HepG2 (cell line): ENCODE results near the gene HARBI1. TPM values are rescaled to one million over a fixed set of nuclear protein-coding genes. Genes with fewer than 3 reads are reported as not detected.
A peak's percentile ranks its signal among the peaks of the same experiment; 100 is the strongest.

Experiments
- BHLHE40 ChIP-seq: IDR thresholded peaks from 2 replicates; pipeline ENCODE4 v1.6.1; 2011; ENCODE audit warnings: low read length, improper control_type of control experiment
- CHD2 ChIP-seq: IDR thresholded peaks from 2 replicates; pipeline ENCODE4 v1.6.1; 2011; ENCODE audit warnings: low read depth, low read length, improper control_type of control experiment
- FOXO1 ChIP-seq: sonication (generic); formaldehyde crosslinking; IDR thresholded peaks from 2 replicates; pipeline ENCODE4 v1.4.0; 2020; ENCODE audit warnings: missing genetic modification reagents
- GATAD1 ChIP-seq: IDR thresholded peaks from 2 replicates; pipeline ENCODE4 v1.6.1; 2016; ENCODE audit warnings: missing genetic modification reagents, missing compliant biosample characterization
- GRHL1 ChIP-seq: sonication (generic); formaldehyde crosslinking; conservative IDR thresholded peaks from 2 replicates; pipeline ENCODE4 v1.8.0; 2022; ENCODE audit warnings: missing genetic modification reagents
- HNRNPL ChIP-seq: fragments of 200-400 bp; formaldehyde crosslinking; IDR thresholded peaks from 2 replicates; pipeline ENCODE4 v1.6.1; 2017; ENCODE audit warnings: mild to moderate bottlenecking, low read depth, low read length
- HOXA3 ChIP-seq: sonication (generic); formaldehyde crosslinking; IDR thresholded peaks from 2 replicates; pipeline ENCODE4 v1.5.0; 2020; ENCODE audit warnings: missing genetic modification reagents
- MXD1 ChIP-seq: sonication (generic); formaldehyde crosslinking; IDR thresholded peaks from 2 replicates; pipeline ENCODE4 v1.4.0; 2020; ENCODE audit warnings: mild to moderate bottlenecking, missing genetic modification reagents
- NFKBIZ ChIP-seq: IDR thresholded peaks from 2 replicates; pipeline ENCODE4 v1.6.1; 2018; ENCODE audit warnings: missing genetic modification reagents, missing compliant biosample characterization
- RERE ChIP-seq: IDR thresholded peaks from 2 replicates; pipeline ENCODE4 v1.6.1; 2016; ENCODE audit warnings: low read depth, missing genetic modification reagents, missing compliant biosample characterization
- TMF1 ChIP-seq: sonication (generic); formaldehyde crosslinking; IDR thresholded peaks from 2 replicates; pipeline ENCODE4 v1.8.1; 2022; ENCODE audit warnings: low read depth, missing genetic modification reagents
- ZBED4 ChIP-seq: sonication (generic); formaldehyde crosslinking; IDR thresholded peaks from 2 replicates; pipeline ENCODE4 v1.4.0; 2020; ENCODE audit warnings: missing genetic modification reagents, borderline replicate concordance
- ZFP41 ChIP-seq: sonication (generic); formaldehyde crosslinking; IDR thresholded peaks from 2 replicates; pipeline ENCODE4 v1.4.0; 2020; ENCODE audit warnings: mild to moderate bottlenecking, missing genetic modification reagents, borderline replicate concordance
- ZFP82 ChIP-seq: sonication (generic); formaldehyde crosslinking; IDR thresholded peaks from 2 replicates; pipeline ENCODE4 v1.5.1; 2020; ENCODE audit warnings: mild to moderate bottlenecking, missing genetic modification reagents, borderline replicate concordance
- ZNF614 ChIP-seq: IDR thresholded peaks from 2 replicates; pipeline ENCODE4 v1.6.1; 2018; ENCODE audit warnings: missing biosample characterization, missing genetic modification reagents, inconsistent platforms, borderline replicate concordance
- polyA plus RNA-seq, 8 experiments: library from polyadenylated mRNA; depleted of rRNA in 3 of 8; stranded (reverse) in 7 of 8; unstranded in 1 of 8; fragments of >200 nt; fragmentation: Illumina TruSeq in 4 of 8; extraction: Trizol in 4 of 8; gene quantifications; 2 replicates each; pipeline versions ENCODE4 v1.2.1 to v1.2.3, GENCODE V29; 2011 to 2016; ENCODE audit warnings: low read depth in 4 of 8, missing spikeins in 1 of 8, mixed read lengths in 1 of 8; ENCODE audit not compliant: insufficient read depth in 1 of 8
- total RNA-seq, 5 experiments: library from RNA; depleted of rRNA; stranded (reverse); fragments of >200 nt; fragmentation: Illumina TruSeq; extraction: Trizol; gene quantifications; 2 replicates each; pipeline ENCODE4 v1.2.3, GENCODE V29; 2016; ENCODE audit warnings: low read depth in 1 of 5

HARBI1 gene
- total and polyA plus RNA-seq, 2 of the 13 experiments (the other 11 are each of a cell fraction or from before 2014, with no cell fraction given), result 2.5 to 4.8 TPM

- no peak for TF ChIP-seq GRHL1
- no peak for TF ChIP-seq RERE
- peak; percentile 25; the same call in 1 of the 2 replicates for TF ChIP-seq ZNF614
- peak; percentile 53; the same call in 1 of the 2 replicates for TF ChIP-seq GATAD1 (CRISPR knock-in tag)
- TF ChIP-seq MXD1 (CRISPR knock-in tag), result no peak
- no peak for TF ChIP-seq ZFP41 (CRISPR knock-in tag)
- TF ChIP-seq HOXA3 (CRISPR knock-in tag), result no peak
- no peak for TF ChIP-seq ZBED4 (CRISPR knock-in tag)
- TF ChIP-seq FOXO1 (CRISPR knock-in tag), result peak; percentile 49; the same call in 1 of the 2 replicates
- TF ChIP-seq BHLHE40, result no peak
- 0 out of 2 replicates have a peak, but pooled peaks have one; percentile 62 for TF ChIP-seq HNRNPL
- TF ChIP-seq CHD2, result no peak
- no peak for TF ChIP-seq ZFP82 (CRISPR knock-in tag)
- no peak for TF ChIP-seq NFKBIZ (CRISPR knock-in tag)
- no peak for TF ChIP-seq TMF1 (CRISPR knock-in tag)
Observed at GRCh38 chr11:46557684-46558151, 59.3 kb downstream of the HARBI1 start (continued).
